ENCODE measurements around the gene OR5H14. TPM values are rescaled to one million over a fixed set of nuclear protein-coding genes. Genes with fewer than 3 reads are reported as not detected.
"Not testable (repeated sequence)": the region's sequence is repeated elsewhere in the genome, so short reads cannot be mapped to it uniquely, and the experiment has no call there.

OR5H14 gene
- polyA plus RNA-seq, 3 donors = not detected

GRCh38 chr3:98185180-98185579, 37.9 kb downstream of the OR5H14 start:
- DNase-seq (ENCODE audit: extremely low read depth in 1 of 11, low read depth in 9 of 11, low spot score in 4 of 11) = no peak

GRCh38 chr3:98188545-98188944, 41.3 kb downstream of the OR5H14 start:
- no peak for DNase-seq (ENCODE audit: extremely low read depth in 1 of 11, low read depth in 9 of 11, low spot score in 4 of 11)

- DNase-seq (ENCODE audit: extremely low read depth in 1 of 11, low read depth in 9 of 11, low spot score in 4 of 11) = not testable (repeated sequence)
Observed at GRCh38 chr3:98190911-98191310, 43.6 kb downstream of the OR5H14 start.

- not testable (repeated sequence) for DNase-seq (ENCODE audit: extremely low read depth in 1 of 11, low read depth in 9 of 11, low spot score in 4 of 11)
Observed at GRCh38 chr3:98196293-98196692, 49.0 kb downstream of the OR5H14 start.

- no peak for DNase-seq (ENCODE audit: extremely low read depth in 1 of 11, low read depth in 9 of 11, low spot score in 4 of 11)
Observed at GRCh38 chr3:98199020-98199419, 51.7 kb downstream of the OR5H14 start.

Other genes starting within 250 kb of the OR5H14 start
- 10 to 100 TPM; 31.8 to 41.6 (median 33.2) TPM for gene RIOX2, start 175.0 kb upstream of the OR5H14 start, polyA plus RNA-seq (ENCODE audit: insufficient read length in 3 of 3)
- gene GABRR3, start 112.2 kb upstream of the OR5H14 start, polyA plus RNA-seq (ENCODE audit: insufficient read length in 3 of 3) = under 1 TPM; 0.03 to 0.09 (median 0.03) TPM
- gene OR5AC2, start 60.3 kb upstream of the OR5H14 start, polyA plus RNA-seq (ENCODE audit: insufficient read length in 3 of 3) = not detected
- under 1 TPM in 1 of 3 donors, not detected in 2; 0.05 TPM for gene OR5H1, start 16.8 kb upstream of the OR5H14 start, polyA plus RNA-seq (ENCODE audit: insufficient read length in 3 of 3)
- not detected for gene OR5H15, start 19.2 kb downstream of the OR5H14 start, polyA plus RNA-seq (ENCODE audit: insufficient read length in 3 of 3)
- not detected for gene OR5H6, start 116.8 kb downstream of the OR5H14 start, polyA plus RNA-seq (ENCODE audit: insufficient read length in 3 of 3)
- gene OR5H2, start 135.0 kb downstream of the OR5H14 start, polyA plus RNA-seq (ENCODE audit: insufficient read length in 3 of 3) = not detected
- gene OR5K4, start 206.4 kb downstream of the OR5H14 start, polyA plus RNA-seq (ENCODE audit: insufficient read length in 3 of 3) = not detected
- not detected for gene OR5K3, start 243.2 kb downstream of the OR5H14 start, polyA plus RNA-seq (ENCODE audit: insufficient read length in 3 of 3)